SU-DHL-6 (cell line): ENCODE data around the gene PTPN5.
A peak's percentile ranks its signal among the peaks of the same experiment; 100 is the strongest.

Experiments used
- H2AFZ ChIP-seq: fragments of 200-600 bp; sonication (generic); 2 replicates; pipeline ENCODE4 v1.6.1; 2014; ENCODE audit warnings: low read depth, mild to moderate bottlenecking, moderate library complexity, mixed read lengths, antibody characterized with exemption, low read length; ENCODE audit not compliant: severe bottlenecking
- H3F3A ChIP-seq: fragments of 200-600 bp; shearing (Covaris generic); 2 replicates; pipeline ENCODE4 v1.6.0; 2016; ENCODE audit warnings: antibody characterized with exemption, mild to moderate bottlenecking; ENCODE audit not compliant: insufficient read depth
- H3K27ac ChIP-seq: fragments of 200-600 bp; sonication (generic); 2 replicates; pipeline ENCODE4 v1.5.1; 2016; ENCODE audit warnings: low read depth, mild to moderate bottlenecking, low read length, moderate library complexity, mixed read lengths
- H3K27me3 ChIP-seq: fragments of 200-600 bp; sonication (generic), shearing (Covaris generic); 2 replicates; pipeline ENCODE4 v1.6.0; 2014; ENCODE audit warnings: mild to moderate bottlenecking, low read length
- H3K36me3 ChIP-seq: fragments of 200-600 bp; sonication (generic); 2 replicates; pipeline ENCODE4 v1.6.1; 2014; ENCODE audit warnings: mild to moderate bottlenecking, low read length, mixed read lengths
- H3K4me2 ChIP-seq: fragments of 300-600, 200-600 bp; shearing (Covaris generic), sonication (generic); 2 replicates; pipeline ENCODE4 v1.6.0; 2014; ENCODE audit warnings: low read length, low read depth, mild to moderate bottlenecking; ENCODE audit not compliant: poor library complexity, severe bottlenecking
- H3K4me3 ChIP-seq: fragments of 200-600 bp; sonication (generic); 2 replicates; pipeline ENCODE4 v1.5.1; 2014; ENCODE audit warnings: antibody characterized with exemption, low read length, mild to moderate bottlenecking, mixed read lengths; ENCODE audit not compliant: insufficient read depth, poor library complexity, severe bottlenecking
- H3K79me2 ChIP-seq: fragments of 200-600 bp; sonication (generic); 2 replicates; pipeline ENCODE4 v1.6.1; 2014; ENCODE audit warnings: mild to moderate bottlenecking, low read length, moderate library complexity; ENCODE audit not compliant: insufficient read depth
- H3K9ac ChIP-seq: fragments of 200-600 bp; sonication (generic); 2 replicates; pipeline ENCODE4 v1.7.0; 2014; ENCODE audit warnings: mild to moderate bottlenecking, low read length
- H3K9me2 ChIP-seq: fragments of 200-600 bp; sonication (generic); replicated peaks from 2 replicates; pipeline ENCODE4 v1.6.1; 2014; ENCODE audit warnings: low read length; ENCODE audit not compliant: insufficient read depth
- H3K9me3 ChIP-seq: fragments of 200-600 bp; sonication (generic); 2 replicates; pipeline ENCODE4 v1.6.1; 2014; ENCODE audit warnings: low read length, mixed read lengths; ENCODE audit not compliant: insufficient read depth
- H4K20me1 ChIP-seq: fragments of 200-600 bp; sonication (generic); 2 replicates; pipeline ENCODE4 v1.6.1; 2014; ENCODE audit warnings: low read depth, mild to moderate bottlenecking, antibody characterized with exemption, low read length, moderate library complexity, mixed read lengths
- CTCF ChIP-seq: fragments of 200-600 bp; sonication (generic); IDR thresholded peaks from one replicate; pipeline ENCODE4 v1.5.1; 2017; ENCODE audit warnings: antibody characterized with exemption, mild to moderate bottlenecking, low read length, moderate library complexity; ENCODE audit not compliant: insufficient read depth, poor library complexity, severe bottlenecking
- EZH2phosphoT487 ChIP-seq: fragments of 200-600 bp; sonication (generic), shearing (Covaris generic); conservative IDR thresholded peaks from 2 replicates; pipeline ENCODE4 v1.6.1; 2018; ENCODE audit warnings: mild to moderate bottlenecking, antibody characterized with exemption, low read length, moderate library complexity, mixed read lengths

Gene PTPN5

GRCh38 chr11:18727479-18728236 is 63.9 kb downstream of the PTPN5 start:
- H3K27ac ChIP-seq = no peak overlapping the region
- H3F3A ChIP-seq = no peaks in the 10 kb centered on the region
- H3K4me2 ChIP-seq = no peak overlapping the region
- H3K9me3 ChIP-seq = no peaks in the 10 kb centered on the region
- no peak overlapping the region for H3K9ac ChIP-seq
- H3K36me3 ChIP-seq = no peaks in the 10 kb centered on the region
- no peaks in the 10 kb centered on the region for H3K27me3 ChIP-seq
- TF ChIP-seq CTCF (peak; percentile 70), EZH2phosphoT487 (no peak)
- peak overlapping the region; percentile 33 for H2AFZ ChIP-seq
- no peaks in the 10 kb centered on the region for H4K20me1 ChIP-seq
- H3K79me2 ChIP-seq = no peaks in the 10 kb centered on the region
- no peaks in the 10 kb centered on the region for H3K9me2 ChIP-seq
- no peak overlapping the region for H3K4me3 ChIP-seq

GRCh38 chr11:18726040-18726439 is 65.6 kb downstream of the PTPN5 start, which contains the start of gene IGSF22:
Gene IGSF22 (minus strand): TSS chr11:18726188. CDS start chr11:18724236, 1,952 bp downstream.
- H3K9ac ChIP-seq = no peak within 1 kb of the TSS
- no peak for TF ChIP-seq CTCF

GRCh38 chr11:18723991-18724390 is 67.6 kb downstream of the PTPN5 start:
- Histone ChIP-seq H3F3A (no peaks in the 10 kb centered on the region), H3K27me3 (no peaks in the 10 kb centered on the region), H2AFZ (no peak overlapping the region), H3K4me2 (no peak overlapping the region), H3K4me3 (no peak overlapping the region), H3K9me2 (no peaks in the 10 kb centered on the region), H3K36me3 (no peaks in the 10 kb centered on the region), H3K79me2 (no peaks in the 10 kb centered on the region), H3K9me3 (no peaks in the 10 kb centered on the region), H3K27ac (no peak overlapping the region), H4K20me1 (no peaks in the 10 kb centered on the region), H3K9ac (no peak overlapping the region)
- TF ChIP-seq EZH2phosphoT487 (no peak), CTCF (no peak)

More at GRCh38 chr11:18726040-18726439, 65.6 kb downstream of the PTPN5 start, which contains the start of gene IGSF22:
- Histone ChIP-seq H3K9me2 (no peaks in the 10 kb centered on the region), H3K4me3 (no peak within 1 kb of the TSS), H3K4me2 (no peak within 1 kb of the TSS), H4K20me1 (no peaks in the 10 kb centered on the region), H3K27ac (no peak within 1 kb of the TSS), H3F3A (no peaks in the 10 kb centered on the region), H3K79me2 (no peaks in the 10 kb centered on the region), H3K27me3 (no peaks in the 10 kb centered on the region), H3K9me3 (no peaks in the 10 kb centered on the region), H2AFZ (no peak within 1 kb of the TSS), H3K36me3 (no peaks in the 10 kb centered on the region)
